ENCODE results near the gene IMPACT. TPM values are rescaled to one million over a fixed set of nuclear protein-coding genes. Genes with fewer than 3 reads are reported as not detected.

The IMPACT gene
- total RNA-seq, 1 experiment from 2014 or later = 25.8 TPM

- H3K9me3 Mint-ChIP-seq (ENCODE audit: low read depth, unreplicated experiment) = no peaks in the 10 kb centered on the region
- no peak overlapping the region for H3K4me3 Mint-ChIP-seq (ENCODE audit: low read depth, unreplicated experiment)
- DNase-seq = no peak
- no TSS peak for BruUV-seq (replicated peaks)
- H3K36me3 Mint-ChIP-seq (ENCODE audit: insufficient read depth, unreplicated experiment) = no peaks in the 10 kb centered on the region
- H3K27ac Mint-ChIP-seq (ENCODE audit: unreplicated experiment) = no peak overlapping the region
- H3K27me3 Mint-ChIP-seq (ENCODE audit: unreplicated experiment) = peaks cover 3% of the 10 kb centered on the region
- no peaks in the 10 kb centered on the region for H3K4me1 Mint-ChIP-seq (ENCODE audit: low read depth, unreplicated experiment)
- CTCF ChIA-PET = no interaction called here
- intact Hi-C loops (cut with micrococcal nuclease; ENCODE audit: unreplicated experiment) = no loop called here
- TF ChIP-seq CTCF (IDR thresholded peaks at IDR 0.05; ENCODE audit: unreplicated experiment) = no peak
Observed at GRCh38 chr18:24459772-24460171, 33.3 kb downstream of the IMPACT start.

GRCh38 chr18:24460388-24460787 lies 33.9 kb downstream of the IMPACT start, which contains the start of gene HRH4:
Gene HRH4 (plus strand): TSS chr18:24460637. CDS start chr18:24460729, 92 bp downstream.
- no peak for DNase-seq
- TF ChIP-seq CTCF (IDR thresholded peaks at IDR 0.05; ENCODE audit: unreplicated experiment) = no peak
- H3K27me3 Mint-ChIP-seq (ENCODE audit: unreplicated experiment) = peaks cover 10% of the 10 kb centered on the region
- H3K36me3 Mint-ChIP-seq (ENCODE audit: insufficient read depth, unreplicated experiment) = no peaks in the 10 kb centered on the region
- no peak within 1 kb of the TSS for H3K4me3 Mint-ChIP-seq (ENCODE audit: low read depth, unreplicated experiment)
- BruUV-seq (replicated peaks) = no TSS peak
- CTCF ChIA-PET = no interaction called here
- H3K4me1 Mint-ChIP-seq (ENCODE audit: low read depth, unreplicated experiment) = no peaks in the 10 kb centered on the region
- H3K27ac Mint-ChIP-seq (ENCODE audit: unreplicated experiment) = no peak within 1 kb of the TSS
- intact Hi-C loops (cut with micrococcal nuclease; ENCODE audit: unreplicated experiment) = no loop called here
- H3K9me3 Mint-ChIP-seq (ENCODE audit: low read depth, unreplicated experiment) = no peaks in the 10 kb centered on the region

- H3K9me3 Mint-ChIP-seq (ENCODE audit: low read depth, unreplicated experiment) = no peaks in the 10 kb centered on the region
- CTCF ChIA-PET = no interaction called here
- intact Hi-C loops (cut with micrococcal nuclease; ENCODE audit: unreplicated experiment) = no loop called here
- BruUV-seq (replicated peaks) = no TSS peak
- H3K27ac Mint-ChIP-seq (ENCODE audit: unreplicated experiment) = no peak overlapping the region
- no peaks in the 10 kb centered on the region for H3K36me3 Mint-ChIP-seq (ENCODE audit: insufficient read depth, unreplicated experiment)
- TF ChIP-seq CTCF (IDR thresholded peaks at IDR 0.05; ENCODE audit: unreplicated experiment) = no peak
- no peak for DNase-seq
- peaks cover 12% of the 10 kb centered on the region for H3K27me3 Mint-ChIP-seq (ENCODE audit: unreplicated experiment)
- no peaks in the 10 kb centered on the region for H3K4me1 Mint-ChIP-seq (ENCODE audit: low read depth, unreplicated experiment)
- H3K4me3 Mint-ChIP-seq (ENCODE audit: low read depth, unreplicated experiment) = no peak overlapping the region
Observed at GRCh38 chr18:24461996-24462395, 35.5 kb downstream of the IMPACT start.

- Mint-ChIP-seq H3K27me3 (ENCODE audit: unreplicated experiment) (peaks cover 12% of the 10 kb centered on the region), H3K4me1 (ENCODE audit: low read depth, unreplicated experiment) (no peaks in the 10 kb centered on the region), H3K4me3 (ENCODE audit: low read depth, unreplicated experiment) (no peak overlapping the region), H3K36me3 (ENCODE audit: insufficient read depth, unreplicated experiment) (no peaks in the 10 kb centered on the region), H3K9me3 (ENCODE audit: low read depth, unreplicated experiment) (no peaks in the 10 kb centered on the region), H3K27ac (ENCODE audit: unreplicated experiment) (no peak overlapping the region)
- DNase-seq = no peak
- no peak for TF ChIP-seq CTCF (IDR thresholded peaks at IDR 0.05; ENCODE audit: unreplicated experiment)
- CTCF ChIA-PET = interaction anchor here (0.6 kb wide), 1 partner anchor 47 kb away, joined by 5 read pairs; no protein-coding TSS in a partner anchor
- intact Hi-C loops (cut with micrococcal nuclease; ENCODE audit: unreplicated experiment) = no loop called here
- no TSS peak for BruUV-seq (replicated peaks)
Observed at GRCh38 chr18:24462838-24463775, 36.6 kb downstream of the IMPACT start.
